ENCODE data around the gene TAF8.

- TF ChIP-seq POLR2AphosphoS5 (IDR thresholded peaks at IDR 0.05; ENCODE audit: low read depth) (no peak), CTCF (IDR thresholded peaks at IDR 0.05; ENCODE audit: insufficient read depth, low read length) (no peak)
These were observed 55.4 kb downstream of the TAF8 start for GRCh38 chr6:42105709-42106108.
